GM23338 (cell line): ENCODE results near the gene ST6GALNAC3. TPM values are rescaled to one million over a fixed set of nuclear protein-coding genes. Genes with fewer than 3 reads are reported as not detected.

Experiments
- ATAC-seq: fragments of 200-7000 bp; cut with Tn5 transposase; 3 replicates; pipeline ENCODE4 v1.9.1; 2020
- DNase-seq: peaks from one replicate; pipeline ENCODE4 v3.0.0-alpha.2; 2015; ENCODE audit warnings: low spot score
- H2AFZ ChIP-seq: fragments of 200-600 bp; sonication (generic); 2 replicates; pipeline ENCODE4 v1.8.0; 2016; ENCODE audit warnings: antibody characterized with exemption, mild to moderate bottlenecking, moderate library complexity
- H3F3A ChIP-seq: fragments of 200-600 bp; sonication (generic); replicated peaks from 2 replicates; pipeline ENCODE4 v1.8.0; 2017; ENCODE audit warnings: antibody characterized with exemption, mixed run types, low read depth
- H3K27ac ChIP-seq: fragments of 200-600 bp; sonication (generic); 2 replicates; pipeline ENCODE4 v1.6.1; 2016; ENCODE audit warnings: low read depth
- H3K27me3 ChIP-seq: fragments of 200-600 bp; sonication (generic); 2 replicates; pipeline ENCODE4 v1.8.0; 2016; ENCODE audit warnings: mild to moderate bottlenecking, mixed run types, moderate library complexity; ENCODE audit not compliant: insufficient read depth
- H3K36me3 ChIP-seq: fragments of 200-600 bp; sonication (generic); 2 replicates; pipeline ENCODE4 v1.8.0; 2016; ENCODE audit warnings: mild to moderate bottlenecking; ENCODE audit not compliant: insufficient read depth
- H3K4me1 ChIP-seq: fragments of 200-600 bp; sonication (generic); 2 replicates; pipeline ENCODE4 v1.8.0; 2016; ENCODE audit warnings: mild to moderate bottlenecking, moderate library complexity; ENCODE audit not compliant: insufficient read depth
- H3K4me2 ChIP-seq: fragments of 200-600 bp; sonication (generic); 2 replicates; pipeline ENCODE4 v1.7.1; 2017; ENCODE audit warnings: mixed run types
- H3K4me3 ChIP-seq: fragments of 200-600 bp; sonication (generic); 2 replicates; pipeline ENCODE4 v1.6.1; 2016; ENCODE audit warnings: mixed run types
- H3K79me2 ChIP-seq: fragments of 200-600 bp; sonication (generic); replicated peaks from 2 replicates; pipeline ENCODE4 v1.8.0; 2017; ENCODE audit warnings: mild to moderate bottlenecking; ENCODE audit not compliant: insufficient read depth
- H3K9me2 ChIP-seq: fragments of 200-600 bp; sonication (generic); 2 replicates; pipeline ENCODE4 v1.8.0; 2017; ENCODE audit not compliant: insufficient read depth
- H4K20me1 ChIP-seq: fragments of 200-600 bp; sonication (generic); replicated peaks from 2 replicates; pipeline ENCODE4 v1.8.0; 2017; ENCODE audit warnings: mild to moderate bottlenecking; ENCODE audit not compliant: insufficient read depth
- H3K27ac Mint-ChIP-seq: 2 replicates; pipeline ENCODE4 v1.8.0; 2020; ENCODE audit warnings: inconsistent platforms, mild to moderate bottlenecking, moderate library complexity, mixed read lengths
- H3K27me3 Mint-ChIP-seq: 3 replicates; pipeline ENCODE4 v1.8.0; 2022; ENCODE audit warnings: low read depth, mild to moderate bottlenecking, moderate library complexity, mixed read lengths, inconsistent platforms; ENCODE audit not compliant: insufficient read depth, poor library complexity
- H3K36me3 Mint-ChIP-seq: 3 replicates; pipeline ENCODE4 v1.8.0; 2021; ENCODE audit warnings: low read depth, mild to moderate bottlenecking, inconsistent platforms, moderate library complexity, mixed read lengths
- H3K4me1 Mint-ChIP-seq: 3 replicates; pipeline ENCODE4 v1.8.0; 2020; ENCODE audit warnings: mild to moderate bottlenecking, inconsistent platforms, mixed read lengths
- H3K4me3 Mint-ChIP-seq: 3 replicates; pipeline ENCODE4 v1.8.0; 2021; ENCODE audit warnings: moderate library complexity, mild to moderate bottlenecking, inconsistent platforms, mixed read lengths
- H3K9me3 Mint-ChIP-seq: 3 replicates; pipeline ENCODE4 v1.8.0; 2020; ENCODE audit warnings: moderate library complexity, mild to moderate bottlenecking, inconsistent platforms, mixed read lengths
- CTCF ChIP-seq, 2 experiments: fragments of 200-600 bp in 1 of 2; sonication (generic) in 1 of 2; conservative IDR thresholded peaks; 2 replicates each; pipeline versions ENCODE4 v1.5.1 to v1.6.1; 2016 to 2017; ENCODE audit warnings: antibody characterized with exemption in 2 of 2, low read depth in 2 of 2, mild to moderate bottlenecking in 2 of 2, moderate library complexity in 1 of 2
- ETS1 ChIP-seq: IDR thresholded peaks from 2 replicates; pipeline ENCODE4 v1.6.1; 2016; ENCODE audit warnings: antibody characterized with exemption
- EZH2 ChIP-seq: fragments of 200-600 bp; sonication (generic); IDR thresholded peaks from one replicate; pipeline ENCODE4 v1.8.0; 2017; ENCODE audit warnings: antibody characterized with exemption, mild to moderate bottlenecking, low read depth; ENCODE audit not compliant: unreplicated experiment
- POLR2AphosphoS5 ChIP-seq: IDR thresholded peaks from 2 replicates; pipeline ENCODE4 v1.6.1; 2016; ENCODE audit warnings: antibody characterized with exemption, low read depth
- ZNF114 ChIP-seq: fragments of 250-450 bp; sonication (Bioruptor Pico); IDR thresholded peaks from 2 replicates; pipeline ENCODE4 v1.5.0; 2020; ENCODE audit warnings: mild to moderate bottlenecking, moderate library complexity
- ZNF331 ChIP-seq: fragments of 250-450 bp; sonication (Bioruptor Pico); IDR thresholded peaks from 2 replicates; pipeline ENCODE4 v1.5.0; 2020; ENCODE audit warnings: low read depth, mild to moderate bottlenecking, moderate library complexity
- polyA plus RNA-seq: library from polyadenylated mRNA; unstranded; fragments of >200 nt; fragmentation: Nextera tagmentation; extraction: Ambion mirVana; gene quantifications from 2 replicates; pipeline ENCODE4 v1.2.1, GENCODE V29; 2016
- total RNA-seq: library from RNA; depleted of rRNA; stranded (reverse); fragments of >200 nt; shearing (Covaris generic); gene quantifications from 2 replicates; pipeline ENCODE4 v1.2.3, GENCODE V29; 2014
- TF ChIP-seq, protein P1 (sequence below): fragments of 250-450 bp; sonication (Bioruptor Pico); IDR thresholded peaks from 2 replicates; pipeline ENCODE4 v1.5.0; 2020; ENCODE audit warnings: mild to moderate bottlenecking, moderate library complexity

The ST6GALNAC3 gene
- total and polyA plus RNA-seq, 2 experiments from 2014 or later, result 4.7 to 11.6 TPM

DNA sequence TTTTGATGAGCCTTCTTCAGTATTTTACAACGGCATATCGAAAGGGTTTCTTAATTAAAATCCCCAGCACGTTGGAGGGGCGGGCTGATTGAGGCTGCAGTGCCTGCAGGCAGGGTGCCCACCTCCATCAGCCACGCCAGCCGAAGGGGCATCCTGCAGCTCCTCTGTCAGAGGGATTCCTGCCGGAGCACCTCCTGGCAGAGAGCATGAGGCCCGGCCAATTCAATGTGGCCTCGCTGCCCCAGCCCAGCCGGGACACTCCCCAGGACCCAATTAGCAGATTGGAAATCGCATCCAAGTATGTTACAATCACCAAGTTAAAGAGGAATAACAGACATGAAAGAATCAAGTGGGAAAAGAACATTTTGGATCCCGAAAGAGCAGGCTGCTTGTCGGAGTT, 216.6 kb downstream of the ST6GALNAC3 start (continued):
- TF ChIP-seq, protein P1, sequence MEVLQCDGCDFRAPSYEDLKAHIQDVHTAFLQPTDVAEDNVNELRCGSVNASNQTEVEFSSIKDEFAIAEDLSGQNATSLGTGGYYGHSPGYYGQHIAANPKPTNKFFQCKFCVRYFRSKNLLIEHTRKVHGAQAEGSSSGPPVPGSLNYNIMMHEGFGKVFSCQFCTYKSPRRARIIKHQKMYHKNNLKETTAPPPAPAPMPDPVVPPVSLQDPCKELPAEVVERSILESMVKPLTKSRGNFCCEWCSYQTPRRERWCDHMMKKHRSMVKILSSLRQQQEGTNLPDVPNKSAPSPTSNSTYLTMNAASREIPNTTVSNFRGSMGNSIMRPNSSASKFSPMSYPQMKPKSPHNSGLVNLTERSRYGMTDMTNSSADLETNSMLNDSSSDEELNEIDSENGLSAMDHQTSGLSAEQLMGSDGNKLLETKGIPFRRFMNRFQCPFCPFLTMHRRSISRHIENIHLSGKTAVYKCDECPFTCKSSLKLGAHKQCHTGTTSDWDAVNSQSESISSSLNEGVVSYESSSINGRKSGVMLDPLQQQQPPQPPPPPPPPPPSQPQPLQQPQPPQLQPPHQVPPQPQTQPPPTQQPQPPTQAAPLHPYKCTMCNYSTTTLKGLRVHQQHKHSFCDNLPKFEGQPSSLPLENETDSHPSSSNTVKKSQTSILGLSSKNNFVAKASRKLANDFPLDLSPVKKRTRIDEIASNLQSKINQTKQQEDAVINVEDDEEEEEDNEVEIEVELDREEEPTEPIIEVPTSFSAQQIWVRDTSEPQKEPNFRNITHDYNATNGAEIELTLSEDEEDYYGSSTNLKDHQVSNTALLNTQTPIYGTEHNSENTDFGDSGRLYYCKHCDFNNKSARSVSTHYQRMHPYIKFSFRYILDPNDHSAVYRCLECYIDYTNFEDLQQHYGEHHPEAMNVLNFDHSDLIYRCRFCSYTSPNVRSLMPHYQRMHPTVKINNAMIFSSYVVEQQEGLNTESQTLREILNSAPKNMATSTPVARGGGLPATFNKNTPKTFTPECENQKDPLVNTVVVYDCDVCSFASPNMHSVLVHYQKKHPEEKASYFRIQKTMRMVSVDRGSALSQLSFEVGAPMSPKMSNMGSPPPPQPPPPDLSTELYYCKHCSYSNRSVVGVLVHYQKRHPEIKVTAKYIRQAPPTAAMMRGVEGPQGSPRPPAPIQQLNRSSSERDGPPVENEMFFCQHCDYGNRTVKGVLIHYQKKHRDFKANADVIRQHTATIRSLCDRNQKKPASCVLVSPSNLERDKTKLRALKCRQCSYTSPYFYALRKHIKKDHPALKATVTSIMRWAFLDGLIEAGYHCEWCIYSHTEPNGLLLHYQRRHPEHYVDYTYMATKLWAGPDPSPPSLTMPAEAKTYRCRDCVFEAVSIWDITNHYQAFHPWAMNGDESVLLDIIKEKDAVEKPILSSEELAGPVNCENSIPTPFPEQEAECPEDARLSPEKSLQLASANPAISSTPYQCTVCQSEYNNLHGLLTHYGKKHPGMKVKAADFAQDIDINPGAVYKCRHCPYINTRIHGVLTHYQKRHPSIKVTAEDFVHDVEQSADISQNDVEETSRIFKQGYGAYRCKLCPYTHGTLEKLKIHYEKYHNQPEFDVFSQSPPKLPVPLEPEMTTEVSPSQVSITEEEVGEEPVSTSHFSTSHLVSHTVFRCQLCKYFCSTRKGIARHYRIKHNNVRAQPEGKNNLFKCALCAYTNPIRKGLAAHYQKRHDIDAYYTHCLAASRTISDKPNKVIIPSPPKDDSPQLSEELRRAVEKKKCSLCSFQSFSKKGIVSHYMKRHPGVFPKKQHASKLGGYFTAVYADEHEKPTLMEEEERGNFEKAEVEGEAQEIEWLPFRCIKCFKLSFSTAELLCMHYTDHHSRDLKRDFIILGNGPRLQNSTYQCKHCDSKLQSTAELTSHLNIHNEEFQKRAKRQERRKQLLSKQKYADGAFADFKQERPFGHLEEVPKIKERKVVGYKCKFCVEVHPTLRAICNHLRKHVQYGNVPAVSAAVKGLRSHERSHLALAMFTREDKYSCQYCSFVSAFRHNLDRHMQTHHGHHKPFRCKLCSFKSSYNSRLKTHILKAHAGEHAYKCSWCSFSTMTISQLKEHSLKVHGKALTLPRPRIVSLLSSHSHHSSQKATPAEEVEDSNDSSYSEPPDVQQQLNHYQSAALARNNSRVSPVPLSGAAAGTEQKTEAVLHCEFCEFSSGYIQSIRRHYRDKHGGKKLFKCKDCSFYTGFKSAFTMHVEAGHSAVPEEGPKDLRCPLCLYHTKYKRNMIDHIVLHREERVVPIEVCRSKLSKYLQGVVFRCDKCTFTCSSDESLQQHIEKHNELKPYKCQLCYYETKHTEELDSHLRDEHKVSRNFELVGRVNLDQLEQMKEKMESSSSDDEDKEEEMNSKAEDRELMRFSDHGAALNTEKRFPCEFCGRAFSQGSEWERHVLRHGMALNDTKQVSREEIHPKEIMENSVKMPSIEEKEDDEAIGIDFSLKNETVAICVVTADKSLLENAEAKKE (CRISPR knock-in tag), result no peak

- Mint-ChIP-seq H3K27ac (no peak overlapping the region), H3K36me3 (no peaks in the 10 kb centered on the region), H3K27me3 (peaks cover 3% of the 10 kb centered on the region), H3K4me3 (no peak overlapping the region), H3K4me1 (peaks cover 68% of the 10 kb centered on the region), H3K9me3 (no peaks in the 10 kb centered on the region)
- Histone ChIP-seq H3K27me3 (no peaks in the 10 kb centered on the region), H3K4me2 (no peak overlapping the region), H3K36me3 (no peaks in the 10 kb centered on the region), H3K27ac (no peak overlapping the region), H3K79me2 (no peaks in the 10 kb centered on the region), H3K9me2 (no peaks in the 10 kb centered on the region), H3K4me1 (peaks cover 44% of the 10 kb centered on the region), H3K4me3 (no peak overlapping the region), H4K20me1 (no peaks in the 10 kb centered on the region), H2AFZ (no peak overlapping the region), H3F3A (no peaks in the 10 kb centered on the region)
- ATAC-seq (no peak), DNase-seq (no peak)
- TF ChIP-seq ZNF114 (CRISPR knock-in tag), result no peak
- TF ChIP-seq ETS1, result no peak
- TF ChIP-seq EZH2, result no peak
- no peak for TF ChIP-seq ZNF331 (CRISPR knock-in tag)
- no peak for TF ChIP-seq POLR2AphosphoS5
- no peak for TF ChIP-seq CTCF (conservative IDR thresholded peaks at IDR 0.05; ENCODE audit: low read depth in 2 of 2)
- TF ChIP-seq, protein P1 (CRISPR knock-in tag), result no peak
Measured at GRCh38 chr1:76291737-76292136, 217.2 kb downstream of the ST6GALNAC3 start.
